H1 (cell line): ENCODE measurements around the gene ABHD6. TPM values are rescaled to one million over a fixed set of nuclear protein-coding genes. Genes with fewer than 3 reads are reported as not detected.

ENCODE experiments used
- TAF1 ChIP-seq: IDR thresholded peaks from 2 replicates; pipeline ENCODE4 v1.6.1; 2011; ENCODE audit warnings: mild to moderate bottlenecking, low read depth, low read length
- polyA plus RNA-seq, 7 experiments: library from polyadenylated mRNA; depleted of rRNA in 3 of 7; stranded (reverse) in 5 of 7; unstranded in 2 of 7; fragments of >200 nt in 5 of 7; fragments of 200-250 nt in 2 of 7; gene quantifications; 1 replicate in 5 of 7; 2 replicates in 1 of 7; 4 replicates in 1 of 7; pipeline versions ENCODE4 v1.2.1 to v1.2.3, GENCODE V29; 2011 to 2013; ENCODE audit warnings: missing spikeins in 2 of 7, mixed read lengths in 2 of 7
- total RNA-seq: library from RNA; stranded (reverse); fragmentation: NEBNext Ultra II Directional; extraction: Animal tissue kit (Norgen Biotek cat#: 25700); gene quantifications from 2 replicates; pipeline ENCODE4 v1.2.1, GENCODE V29; 2021

Gene ABHD6
- total and polyA plus RNA-seq, 2 of the 8 experiments (the other 6 are each of a cell fraction or from before 2014, with no cell fraction given): 5.9 to 6.6 TPM

- TF ChIP-seq TAF1: no peak
Measured at GRCh38 chr3:58197588-58197987, 40.0 kb upstream of the ABHD6 start (continued).
